BLaER1 (cell line): Measurements from ENCODE around the gene GPR152.

Experiments used
- H3K27ac ChIP-seq: shearing (Covaris generic); formaldehyde crosslinking; 2 replicates; pipeline ENCODE4 v1.8.1; 2022
- H3K27me3 ChIP-seq: shearing (Covaris generic); formaldehyde crosslinking; 2 replicates; pipeline ENCODE4 v1.8.1; 2022
- H3K36me3 ChIP-seq: shearing (Covaris generic); formaldehyde crosslinking; 2 replicates; pipeline ENCODE4 v1.8.1; 2022
- H3K4me1 ChIP-seq: shearing (Covaris generic); formaldehyde crosslinking; 2 replicates; pipeline ENCODE4 v1.8.1; 2022
- H3K4me2 ChIP-seq: shearing (Covaris generic); formaldehyde crosslinking; 2 replicates; pipeline ENCODE4 v1.8.1; 2022
- H3K4me3 ChIP-seq: shearing (Covaris generic); formaldehyde crosslinking; 2 replicates; pipeline ENCODE4 v1.8.1; 2022
- H3K9ac ChIP-seq: shearing (Covaris generic); formaldehyde crosslinking; 2 replicates; pipeline ENCODE4 v1.8.1; 2022
- H3K9me3 ChIP-seq: shearing (Covaris generic); formaldehyde crosslinking; 2 replicates; pipeline ENCODE4 v1.8.1; 2022
- H4K20me1 ChIP-seq: shearing (Covaris generic); formaldehyde crosslinking; 2 replicates; pipeline ENCODE4 v1.8.1; 2022
- Cebpa-rat ChIP-seq: shearing (Covaris generic); IDR thresholded peaks from 2 replicates; pipeline ENCODE4 v1.8.1; 2022

Gene GPR152

GRCh38 chr11:67452141-67452952, at the start of gene GPR152:
Gene GPR152, minus strand, starts transcription at chr11:67452729. Its CDS starts 5 bp downstream, at chr11:67452724.
- Histone ChIP-seq H3K9me3 (no peaks in the 10 kb centered on the region), H3K36me3 (no peaks in the 10 kb centered on the region), H3K4me3 (no peak within 1 kb of the TSS), H3K27me3 (no peaks in the 10 kb centered on the region), H3K4me1 (peaks cover 38% of the 10 kb centered on the region), H3K9ac (0 out of 2 replicates have a peak within 1 kb of the TSS, but pooled peaks have one; percentile 27), H3K27ac (peak within 1 kb of the TSS; percentile 27), H3K4me2 (peak within 1 kb of the TSS; percentile 19), H4K20me1 (no peaks in the 10 kb centered on the region)
- TF ChIP-seq Cebpa-rat: no peak

- Histone ChIP-seq H4K20me1 (peaks cover 42% of the 10 kb centered on the region), H3K4me2 (no peak overlapping the region), H3K9ac (no peak overlapping the region), H3K27ac (no peak overlapping the region), H3K4me3 (no peak overlapping the region), H3K4me1 (peaks cover 51% of the 10 kb centered on the region), H3K36me3 (peaks cover 58% of the 10 kb centered on the region), H3K27me3 (peaks cover 9% of the 10 kb centered on the region; the same call in 1 of the 2 replicates), H3K9me3 (no peaks in the 10 kb centered on the region)
- no peak for TF ChIP-seq Cebpa-rat
These were observed 49.3 kb upstream of the GPR152 start for GRCh38 chr11:67501854-67502253.

- Histone ChIP-seq H3K4me3 (no peak overlapping the region), H3K9ac (no peak overlapping the region), H3K9me3 (no peaks in the 10 kb centered on the region), H3K36me3 (peaks cover 63% of the 10 kb centered on the region), H3K4me1 (peaks cover 43% of the 10 kb centered on the region), H3K27me3 (peaks cover 9% of the 10 kb centered on the region; the same call in 1 of the 2 replicates), H4K20me1 (peaks cover 42% of the 10 kb centered on the region), H3K4me2 (peak overlapping the region; percentile 28; the same call in 1 of the 2 replicates), H3K27ac (no peak overlapping the region)
- peak; percentile 81 for TF ChIP-seq Cebpa-rat
These were observed 48.5 kb upstream of the GPR152 start for GRCh38 chr11:67500831-67501715.

DNA sequence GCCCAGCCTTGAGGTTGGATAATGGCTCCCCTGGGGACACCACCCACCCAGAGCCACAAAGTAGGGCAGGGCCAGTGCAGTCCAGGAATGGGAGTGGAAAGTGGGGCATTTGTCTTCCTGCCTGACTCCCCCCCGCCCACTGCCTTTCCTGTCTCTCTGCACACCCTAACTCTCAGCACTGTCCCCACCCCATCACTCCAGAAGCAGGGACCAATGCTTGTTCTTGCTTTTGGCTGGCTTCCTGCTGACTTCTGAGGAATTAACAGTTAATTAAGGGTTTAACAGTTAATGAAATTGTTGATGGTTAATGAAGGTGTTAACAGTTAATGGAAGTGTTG, 47.9 kb upstream of the GPR152 start:
- Histone ChIP-seq H4K20me1 (peaks cover 38% of the 10 kb centered on the region), H3K27ac (no peak overlapping the region), H3K4me2 (peak overlapping the region; percentile 28; the same call in 1 of the 2 replicates), H3K36me3 (peaks cover 70% of the 10 kb centered on the region), H3K4me1 (peaks cover 37% of the 10 kb centered on the region), H3K27me3 (peaks cover 9% of the 10 kb centered on the region; the same call in 1 of the 2 replicates), H3K4me3 (no peak overlapping the region), H3K9ac (no peak overlapping the region), H3K9me3 (no peaks in the 10 kb centered on the region)
- TF ChIP-seq Cebpa-rat: no peak

DNA sequence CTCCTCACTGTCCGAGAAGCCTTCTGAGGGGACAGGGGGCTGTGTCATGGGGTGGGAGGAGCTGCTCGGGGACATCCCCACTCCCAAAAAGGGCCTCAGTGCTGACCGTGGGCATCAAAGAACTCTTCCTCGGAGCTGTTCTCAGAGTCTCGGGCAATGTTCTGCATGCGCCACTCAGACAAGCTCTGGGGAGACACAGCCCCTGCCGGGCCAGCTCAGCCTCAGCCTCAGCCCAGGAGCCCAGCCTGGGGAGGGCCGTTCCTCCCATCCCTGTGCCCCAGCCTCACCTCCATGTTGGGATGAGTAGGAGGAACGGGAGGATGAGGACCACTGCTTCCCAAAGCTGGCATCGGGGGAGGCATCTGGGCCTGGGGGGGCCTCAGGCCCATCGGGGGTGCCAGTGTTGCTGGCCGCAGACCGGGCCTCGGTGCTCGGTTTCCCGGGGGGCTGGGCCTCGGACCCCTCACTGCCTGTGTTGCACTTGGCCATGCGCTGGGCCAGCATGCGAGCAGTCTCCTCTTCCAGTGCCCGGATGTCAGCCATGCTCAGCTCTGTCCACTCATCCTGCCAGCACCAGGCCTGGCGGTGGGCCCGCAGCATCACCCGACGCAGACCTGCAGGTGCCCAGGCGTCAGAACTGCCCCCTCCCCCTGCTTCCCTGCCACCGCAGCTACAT, 47.4 kb upstream of the GPR152 start:
- no peak overlapping the region for H3K4me3 ChIP-seq
- TF ChIP-seq Cebpa-rat: no peak
- no peak overlapping the region for H3K27ac ChIP-seq
- peak overlapping the region; percentile 28; the same call in 1 of the 2 replicates for H3K4me2 ChIP-seq
- peaks cover 9% of the 10 kb centered on the region; the same call in 1 of the 2 replicates for H3K27me3 ChIP-seq
- no peaks in the 10 kb centered on the region for H3K9me3 ChIP-seq
- H3K36me3 ChIP-seq: peaks cover 75% of the 10 kb centered on the region
- H4K20me1 ChIP-seq: peaks cover 34% of the 10 kb centered on the region
- H3K4me1 ChIP-seq: peaks cover 34% of the 10 kb centered on the region
- no peak overlapping the region for H3K9ac ChIP-seq

DNA sequence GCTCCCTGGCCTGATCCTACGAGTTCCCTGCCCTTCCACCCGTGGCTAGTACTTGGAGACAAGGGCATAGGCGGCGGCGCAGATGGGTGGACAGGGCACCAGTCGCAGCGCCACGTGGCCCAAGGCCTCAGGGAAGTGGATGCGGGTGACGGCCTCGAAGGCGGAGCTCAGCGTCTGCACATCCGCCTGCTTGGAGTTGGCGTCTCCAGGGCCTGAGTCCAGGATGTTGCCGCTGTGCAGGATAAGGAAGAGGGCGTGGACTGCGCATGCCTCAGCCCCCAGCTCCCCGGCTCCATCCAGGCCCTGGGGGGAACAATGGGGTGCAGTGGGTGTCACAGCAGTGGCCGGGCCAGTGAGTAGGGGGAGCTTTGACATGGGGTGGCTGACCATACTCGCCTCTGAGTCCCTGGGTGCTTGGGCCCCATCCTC, 46.0 kb upstream of the GPR152 start:
- H3K4me1 ChIP-seq: peaks cover 28% of the 10 kb centered on the region
- no peaks in the 10 kb centered on the region for H3K9me3 ChIP-seq
- H3K27me3 ChIP-seq: peaks cover 5% of the 10 kb centered on the region; the same call in 1 of the 2 replicates
- H3K36me3 ChIP-seq: peaks cover 85% of the 10 kb centered on the region
- H3K27ac ChIP-seq: no peak overlapping the region
- H3K4me3 ChIP-seq: no peak overlapping the region
- H4K20me1 ChIP-seq: peaks cover 20% of the 10 kb centered on the region
- no peak overlapping the region for H3K4me2 ChIP-seq
- TF ChIP-seq Cebpa-rat: no peak
- no peak overlapping the region for H3K9ac ChIP-seq

DNA sequence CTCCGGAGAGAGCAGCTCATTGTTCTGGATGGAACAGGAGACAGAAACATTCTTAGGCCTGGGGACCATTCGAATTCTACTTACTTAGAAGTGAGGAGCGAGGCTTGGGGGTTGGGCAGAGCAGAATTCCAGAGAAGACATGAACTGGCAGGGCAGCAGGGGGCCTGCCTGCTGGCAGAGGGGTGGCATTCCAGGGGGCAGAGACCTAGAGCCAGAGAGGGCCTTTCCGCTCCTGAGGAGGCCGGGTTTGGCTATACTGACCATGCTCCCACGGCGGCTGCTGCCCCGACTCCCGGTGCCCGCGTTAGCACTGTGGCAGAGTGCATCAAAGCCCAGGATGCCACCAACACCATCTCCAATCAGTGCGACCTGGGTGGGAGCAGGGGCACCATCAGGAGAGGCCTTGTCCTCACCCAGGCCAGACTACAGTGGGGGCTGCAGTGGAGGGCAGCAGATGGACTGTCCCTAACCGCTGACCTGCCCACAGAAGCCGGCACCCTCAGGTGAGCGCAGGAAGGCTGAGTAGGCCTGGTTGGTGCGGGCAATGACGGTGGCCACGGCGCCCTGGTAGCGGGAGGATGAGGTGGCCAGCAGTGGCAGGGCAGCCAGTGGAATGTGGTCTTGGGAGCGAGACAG, 45.2 kb upstream of the GPR152 start:
- Histone ChIP-seq H3K4me1 (peaks cover 21% of the 10 kb centered on the region), H3K27me3 (no peaks in the 10 kb centered on the region), H3K9ac (no peak overlapping the region), H3K4me2 (no peak overlapping the region), H3K27ac (no peak overlapping the region), H3K4me3 (no peak overlapping the region), H3K36me3 (peaks cover 87% of the 10 kb centered on the region), H4K20me1 (peaks cover 14% of the 10 kb centered on the region), H3K9me3 (no peaks in the 10 kb centered on the region)
- no peak for TF ChIP-seq Cebpa-rat

GRCh38 chr11:67496113-67496512, 43.6 kb upstream of the GPR152 start:
- Histone ChIP-seq H3K9me3 (no peaks in the 10 kb centered on the region), H3K4me2 (no peak overlapping the region), H4K20me1 (peaks cover 19% of the 10 kb centered on the region), H3K27ac (no peak overlapping the region), H3K27me3 (no peaks in the 10 kb centered on the region), H3K4me3 (no peak overlapping the region), H3K36me3 (peaks cover 87% of the 10 kb centered on the region), H3K9ac (no peak overlapping the region), H3K4me1 (peaks cover 11% of the 10 kb centered on the region)
- TF ChIP-seq Cebpa-rat: no peak
